Thyroid gland (tissue), 4 donors: ENCODE data around the gene UNC45B.

ENCODE experiments used
- CTCF ChIP-seq, 6 experiments: fragments of 200-600 bp in 3 of 6; fragments of 450-650 bp in 3 of 6; sonication (generic) in 3 of 6; IDR thresholded peaks; one replicate each; pipeline ENCODE4 v1.5.1; 2016 to 2019; ENCODE audit warnings: antibody characterized with exemption in 6 of 6, mild to moderate bottlenecking in 2 of 6, inconsistent platforms in 1 of 6, moderate library complexity in 1 of 6
- POLR2A ChIP-seq, 2 donors: fragments of 450-650 bp; IDR thresholded peaks; one replicate each; pipeline ENCODE4 v1.6.1; 2017; ENCODE audit warnings: antibody characterized with exemption in 2 of 2, mild to moderate bottlenecking in 2 of 2, moderate library complexity in 1 of 2

- no peak for TF ChIP-seq CTCF (IDR thresholded peaks at IDR 0.05)
- no peak for TF ChIP-seq POLR2A (IDR thresholded peaks at IDR 0.05)
These were observed 1.3 kb upstream of the UNC45B start for GRCh38 chr17:35146214-35146833.
